ENCODE results near the gene PBX1.

DNA sequence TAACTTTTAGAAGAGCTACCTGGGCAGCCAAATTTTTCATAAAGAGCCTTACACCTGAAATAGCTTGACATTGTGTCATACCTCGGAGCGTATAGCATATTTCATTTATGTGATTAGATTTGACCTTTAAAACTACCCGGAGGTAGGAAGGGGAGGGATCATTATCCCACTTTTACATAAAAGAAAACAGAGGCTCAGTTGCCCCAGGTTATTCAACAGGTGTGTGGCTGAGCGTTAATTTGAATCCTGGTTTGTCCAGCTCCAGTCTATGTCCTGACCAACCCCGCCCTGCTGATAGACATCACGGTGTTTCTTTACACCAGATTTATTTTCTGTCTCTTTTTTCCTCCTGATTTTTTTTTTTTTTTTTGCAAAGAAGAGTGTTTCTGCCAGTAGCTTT is 39.7 kb downstream of the PBX1 start:
- TF ChIP-seq, protein P1, sequence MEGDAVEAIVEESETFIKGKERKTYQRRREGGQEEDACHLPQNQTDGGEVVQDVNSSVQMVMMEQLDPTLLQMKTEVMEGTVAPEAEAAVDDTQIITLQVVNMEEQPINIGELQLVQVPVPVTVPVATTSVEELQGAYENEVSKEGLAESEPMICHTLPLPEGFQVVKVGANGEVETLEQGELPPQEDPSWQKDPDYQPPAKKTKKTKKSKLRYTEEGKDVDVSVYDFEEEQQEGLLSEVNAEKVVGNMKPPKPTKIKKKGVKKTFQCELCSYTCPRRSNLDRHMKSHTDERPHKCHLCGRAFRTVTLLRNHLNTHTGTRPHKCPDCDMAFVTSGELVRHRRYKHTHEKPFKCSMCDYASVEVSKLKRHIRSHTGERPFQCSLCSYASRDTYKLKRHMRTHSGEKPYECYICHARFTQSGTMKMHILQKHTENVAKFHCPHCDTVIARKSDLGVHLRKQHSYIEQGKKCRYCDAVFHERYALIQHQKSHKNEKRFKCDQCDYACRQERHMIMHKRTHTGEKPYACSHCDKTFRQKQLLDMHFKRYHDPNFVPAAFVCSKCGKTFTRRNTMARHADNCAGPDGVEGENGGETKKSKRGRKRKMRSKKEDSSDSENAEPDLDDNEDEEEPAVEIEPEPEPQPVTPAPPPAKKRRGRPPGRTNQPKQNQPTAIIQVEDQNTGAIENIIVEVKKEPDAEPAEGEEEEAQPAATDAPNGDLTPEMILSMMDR (conservative IDR thresholded peaks at IDR 0.05; ENCODE audit: low read depth, low read length): no peak
- no peak for TF ChIP-seq POLR2A (IDR thresholded peaks at IDR 0.05; ENCODE audit: low read depth, low read length)
- TF ChIP-seq, protein P2, sequence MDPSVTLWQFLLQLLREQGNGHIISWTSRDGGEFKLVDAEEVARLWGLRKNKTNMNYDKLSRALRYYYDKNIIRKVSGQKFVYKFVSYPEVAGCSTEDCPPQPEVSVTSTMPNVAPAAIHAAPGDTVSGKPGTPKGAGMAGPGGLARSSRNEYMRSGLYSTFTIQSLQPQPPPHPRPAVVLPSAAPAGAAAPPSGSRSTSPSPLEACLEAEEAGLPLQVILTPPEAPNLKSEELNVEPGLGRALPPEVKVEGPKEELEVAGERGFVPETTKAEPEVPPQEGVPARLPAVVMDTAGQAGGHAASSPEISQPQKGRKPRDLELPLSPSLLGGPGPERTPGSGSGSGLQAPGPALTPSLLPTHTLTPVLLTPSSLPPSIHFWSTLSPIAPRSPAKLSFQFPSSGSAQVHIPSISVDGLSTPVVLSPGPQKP (IDR thresholded peaks at IDR 0.05; ENCODE audit: borderline replicate concordance, low read depth, low read length): no peak
- no peak for TF ChIP-seq RAD21 (IDR thresholded peaks at IDR 0.05; ENCODE audit: low read length)
- no peak for TF ChIP-seq MAZ (IDR thresholded peaks at IDR 0.05; ENCODE audit: borderline replicate concordance, low read depth, low read length)
- TF ChIP-seq NFE2L2 (IDR thresholded peaks at IDR 0.05; ENCODE audit: low read depth, low read length): no peak
- no peak for TF ChIP-seq RCOR1 (IDR thresholded peaks at IDR 0.05; ENCODE audit: insufficient replicate concordance, low read length)
- TF ChIP-seq BHLHE40 (IDR thresholded peaks at IDR 0.05; ENCODE audit: low read depth, low read length): no peak
- TF ChIP-seq, protein P3, sequence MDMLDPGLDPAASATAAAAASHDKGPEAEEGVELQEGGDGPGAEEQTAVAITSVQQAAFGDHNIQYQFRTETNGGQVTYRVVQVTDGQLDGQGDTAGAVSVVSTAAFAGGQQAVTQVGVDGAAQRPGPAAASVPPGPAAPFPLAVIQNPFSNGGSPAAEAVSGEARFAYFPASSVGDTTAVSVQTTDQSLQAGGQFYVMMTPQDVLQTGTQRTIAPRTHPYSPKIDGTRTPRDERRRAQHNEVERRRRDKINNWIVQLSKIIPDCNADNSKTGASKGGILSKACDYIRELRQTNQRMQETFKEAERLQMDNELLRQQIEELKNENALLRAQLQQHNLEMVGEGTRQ (IDR thresholded peaks at IDR 0.05; ENCODE audit: low read depth, low read length): no peak
- no peak for TF ChIP-seq CEBPB (IDR thresholded peaks at IDR 0.05; ENCODE audit: low read depth, low read length)
- no peak for TF ChIP-seq SMC3 (IDR thresholded peaks at IDR 0.05; ENCODE audit: low read depth, low read length)
